NCI-H1092 treated with DMSO at 0.1 percent for 48 hours (cell line): ENCODE data around the gene MFAP1.
A peak's percentile ranks its signal among the peaks of the same experiment; 100 is the strongest.
"Not testable (repeated sequence)": the region's sequence is repeated elsewhere in the genome, so short reads cannot be mapped to it uniquely, and the experiment has no call there.

ENCODE experiments used
- DNase-seq: peaks from one replicate; lab custom pipeline; 2025; lab: John Stamatoyannopoulos, UW

The MFAP1 gene, protein sequence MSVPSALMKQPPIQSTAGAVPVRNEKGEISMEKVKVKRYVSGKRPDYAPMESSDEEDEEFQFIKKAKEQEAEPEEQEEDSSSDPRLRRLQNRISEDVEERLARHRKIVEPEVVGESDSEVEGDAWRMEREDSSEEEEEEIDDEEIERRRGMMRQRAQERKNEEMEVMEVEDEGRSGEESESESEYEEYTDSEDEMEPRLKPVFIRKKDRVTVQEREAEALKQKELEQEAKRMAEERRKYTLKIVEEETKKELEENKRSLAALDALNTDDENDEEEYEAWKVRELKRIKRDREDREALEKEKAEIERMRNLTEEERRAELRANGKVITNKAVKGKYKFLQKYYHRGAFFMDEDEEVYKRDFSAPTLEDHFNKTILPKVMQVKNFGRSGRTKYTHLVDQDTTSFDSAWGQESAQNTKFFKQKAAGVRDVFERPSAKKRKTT

GRCh38 chr15:43824302-43825246 is at the start of gene MFAP1:
MFAP1 (minus strand) TSS chr15:43824690; CDS start chr15:43824569, 121 bp downstream.
- DNase-seq, result peak; percentile 95

GRCh38 chr15:43873651-43874050 is 49.2 kb upstream of the MFAP1 start:
- no peak for DNase-seq

GRCh38 chr15:43872416-43873020 is 48.0 kb upstream of the MFAP1 start:
- peak; percentile 11 for DNase-seq

- no peak for DNase-seq
Observed at GRCh38 chr15:43871835-43872234, 47.3 kb upstream of the MFAP1 start.

GRCh38 chr15:43868406-43868805 is 43.9 kb upstream of the MFAP1 start:
- no peak for DNase-seq

DNA sequence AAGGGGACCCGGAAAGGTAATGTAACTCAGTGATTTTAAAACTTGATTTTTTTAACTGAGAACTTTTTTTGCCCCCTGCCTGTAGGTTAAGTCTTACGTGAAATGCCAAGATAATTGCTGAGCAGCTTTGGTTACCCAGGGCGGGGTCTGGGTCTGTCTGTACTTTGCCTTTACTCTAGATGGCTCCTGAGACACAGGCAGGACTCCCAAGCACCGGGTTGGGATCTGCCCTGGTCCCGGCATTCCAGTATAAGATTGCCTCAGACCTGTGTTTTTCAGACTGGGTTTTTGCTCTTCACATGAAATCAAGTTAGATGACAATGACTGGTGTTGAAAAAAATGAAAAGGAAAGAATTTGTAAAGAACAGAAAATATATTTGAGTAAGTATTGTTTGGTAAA is 42.6 kb upstream of the MFAP1 start:
- DNase-seq, result no peak

DNA sequence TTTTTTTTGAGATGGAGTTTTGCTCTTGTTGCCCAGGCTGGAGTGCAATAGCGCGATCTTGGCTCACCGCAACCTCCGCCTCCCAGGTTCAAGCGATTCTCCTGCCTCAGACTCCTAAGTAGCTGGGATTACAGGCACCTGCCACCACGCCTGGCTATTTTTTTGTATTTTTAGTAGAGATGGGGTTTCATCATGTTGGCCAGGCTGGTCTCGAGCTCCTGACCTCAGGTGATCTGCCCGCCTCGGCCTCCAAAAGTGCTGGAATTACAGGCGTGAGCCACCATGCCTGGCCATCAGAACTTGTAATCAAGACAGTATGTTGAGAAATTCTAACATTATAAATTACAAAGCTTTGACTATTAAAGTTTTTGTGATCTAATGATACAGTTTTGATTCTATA is 42.1 kb upstream of the MFAP1 start:
- DNase-seq, result not testable (repeated sequence)

- no peak for DNase-seq
Observed at GRCh38 chr15:43859546-43859945, 35.1 kb upstream of the MFAP1 start.

DNA sequence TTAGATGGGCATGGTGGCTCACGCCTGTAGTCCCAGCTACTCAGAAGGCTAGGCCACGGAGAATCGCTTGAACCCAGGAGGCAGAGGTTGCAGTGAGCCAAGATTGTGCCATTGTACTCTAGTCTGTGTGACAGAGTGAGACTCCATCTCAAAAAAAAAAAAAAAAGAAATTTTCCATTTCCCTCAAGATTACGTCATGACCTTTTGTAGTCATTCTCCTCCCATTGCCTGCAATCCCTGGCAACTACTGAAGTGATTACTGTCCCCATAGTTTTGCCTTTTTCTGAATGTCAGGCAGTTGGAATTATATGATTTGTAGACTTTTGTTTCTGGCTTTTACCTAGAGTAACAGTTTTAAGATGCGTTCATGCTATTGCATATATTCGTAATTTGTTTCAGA is 30.3 kb upstream of the MFAP1 start:
- DNase-seq, result no peak

- DNase-seq, result no peak
Observed at GRCh38 chr15:43852607-43853006, 28.1 kb upstream of the MFAP1 start.

DNA sequence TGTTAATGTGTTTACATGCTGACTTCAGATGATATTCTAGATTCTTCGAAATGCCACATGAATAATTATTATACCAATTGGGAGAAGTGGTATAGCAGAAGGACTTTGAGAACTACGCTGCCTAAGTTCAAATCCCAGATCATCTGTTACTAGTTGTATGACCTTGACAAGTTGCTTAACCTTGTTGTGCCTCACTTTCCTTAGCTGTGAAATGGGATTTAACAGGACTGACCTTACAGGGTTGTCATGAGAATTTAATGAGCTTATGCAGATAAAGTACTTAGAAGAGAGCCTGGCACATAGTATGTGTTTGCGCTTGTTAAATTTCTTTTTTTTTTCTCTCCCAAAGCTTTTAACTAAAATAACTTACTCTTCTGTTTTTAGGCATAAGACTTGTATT is 26.8 kb upstream of the MFAP1 start:
- DNase-seq, result no peak

DNA sequence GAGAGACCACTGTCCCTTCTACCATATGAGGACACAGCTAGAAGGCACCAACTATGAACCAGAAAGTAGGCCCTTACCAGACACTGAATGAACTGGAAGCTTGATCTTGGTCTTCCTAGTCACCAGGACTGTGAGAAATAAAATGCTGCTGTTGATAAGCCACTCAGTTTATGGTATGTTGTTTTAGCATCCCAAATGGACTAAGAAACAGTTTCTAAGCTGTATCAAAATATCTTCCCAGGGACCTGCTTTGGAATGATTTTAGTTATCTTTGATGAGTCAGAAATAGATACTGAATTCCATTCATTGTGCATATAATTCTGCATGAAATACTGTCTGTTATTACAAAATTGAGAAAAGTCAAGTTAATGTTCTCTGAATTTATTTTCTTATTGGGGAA is 20.9 kb upstream of the MFAP1 start:
- DNase-seq, result no peak

DNA sequence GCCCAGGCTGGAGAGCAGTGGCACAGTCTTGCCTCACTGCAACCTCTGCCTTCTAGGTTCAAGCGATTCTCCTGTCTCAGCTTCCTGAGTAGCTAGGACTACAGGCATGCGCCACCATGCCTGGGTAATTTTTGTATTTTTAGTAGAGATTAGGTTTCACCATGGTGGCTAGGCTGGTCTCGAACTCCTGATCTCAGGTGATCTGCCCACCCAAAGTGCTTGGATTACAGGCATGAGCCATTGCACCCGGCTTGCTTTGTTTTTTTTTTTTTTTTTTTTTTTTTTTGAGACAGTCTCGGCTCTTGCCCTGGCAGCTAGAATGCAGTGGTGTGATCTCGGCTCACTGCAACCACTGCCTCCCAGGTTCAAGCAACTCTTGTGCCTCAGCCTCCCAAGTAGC is 8.0 kb upstream of the MFAP1 start:
- not testable (repeated sequence) for DNase-seq

DNA sequence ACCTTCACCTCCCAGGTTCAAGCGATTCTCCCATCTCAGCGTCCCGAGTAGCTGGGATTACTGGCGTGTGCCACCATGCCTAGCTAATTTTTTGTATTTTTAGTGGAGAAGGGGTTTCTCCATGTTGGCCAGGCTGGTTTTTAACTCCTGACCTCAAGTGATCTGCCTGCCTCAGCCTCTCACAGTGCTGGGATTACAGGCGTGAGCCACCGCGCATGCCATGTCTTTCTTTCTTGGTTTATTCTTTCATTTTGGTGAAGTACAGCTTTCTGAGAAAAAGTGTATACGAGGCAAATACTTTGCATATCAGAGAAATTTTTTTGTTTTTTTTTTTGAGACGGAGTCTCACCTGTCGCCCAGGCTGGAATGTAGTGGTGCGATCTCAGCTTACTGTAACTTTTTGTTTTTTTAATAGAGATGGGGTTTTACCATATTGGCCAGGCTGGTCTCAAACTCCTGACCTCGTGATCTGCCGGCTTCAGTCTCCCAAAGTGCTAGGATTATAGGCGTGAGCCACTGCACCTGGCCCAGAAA is 7.1 kb upstream of the MFAP1 start:
- DNase-seq, result not testable (repeated sequence)

DNA sequence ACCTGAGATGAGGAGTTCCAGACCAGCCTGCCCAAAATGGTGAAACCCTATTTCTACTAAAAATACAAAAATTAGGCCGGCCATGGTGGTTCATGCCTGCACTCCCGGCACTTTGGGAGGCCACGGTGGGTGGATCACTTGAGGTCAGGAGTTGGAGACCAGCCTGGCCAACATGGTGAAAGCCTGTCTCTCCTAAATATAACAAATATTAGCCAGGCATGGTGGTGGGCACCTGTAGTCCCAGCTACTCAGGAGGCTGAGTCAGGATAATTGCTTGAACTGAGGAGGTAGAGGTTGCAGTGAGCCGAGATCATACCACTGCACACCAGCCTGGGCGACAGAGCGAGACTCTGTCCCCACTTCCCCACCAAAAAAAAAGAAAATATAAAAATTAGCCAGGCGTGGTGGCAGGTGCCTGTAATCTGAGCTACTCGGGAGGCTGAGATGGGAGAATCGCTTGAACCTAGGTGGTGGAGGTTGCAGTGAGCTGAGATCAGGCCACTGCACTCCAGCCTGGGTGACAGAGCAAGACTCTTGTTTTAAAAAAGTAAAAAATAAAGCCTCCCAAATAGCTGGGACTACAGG is 6.3 kb upstream of the MFAP1 start:
- not testable (repeated sequence) for DNase-seq

DNA sequence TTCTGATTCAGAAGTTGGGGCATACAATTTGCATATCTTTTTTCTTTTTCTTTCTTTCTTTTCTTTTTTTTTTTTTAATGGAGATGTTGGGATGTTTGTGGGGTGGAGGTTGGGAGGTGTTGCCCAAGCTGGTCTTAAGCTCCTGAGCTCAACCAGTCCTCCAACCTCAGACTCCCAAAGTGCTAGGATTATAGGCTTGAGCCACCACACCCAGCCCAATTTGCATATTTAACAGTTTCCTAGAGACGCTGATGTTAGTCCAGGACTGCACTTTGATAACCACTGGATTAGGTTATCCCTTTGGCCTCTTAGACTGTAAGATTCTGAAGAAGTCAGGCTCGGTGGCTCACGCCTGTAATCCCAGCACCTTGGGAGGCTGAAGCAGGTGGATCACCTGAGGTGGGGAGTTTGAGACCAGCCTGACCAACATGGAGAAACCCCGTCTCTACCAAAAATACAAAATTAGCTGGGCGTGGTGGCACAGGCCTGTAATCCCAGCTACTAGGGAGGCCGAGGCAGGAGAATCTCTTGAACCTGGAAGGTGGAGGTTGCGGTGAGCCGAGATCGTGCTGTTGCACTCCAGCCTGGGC is 5.6 kb upstream of the MFAP1 start:
- DNase-seq, result not testable (repeated sequence)

- DNase-seq, result no peak
Observed at GRCh38 chr15:43828061-43828657, 3.7 kb upstream of the MFAP1 start.

GRCh38 chr15:43826508-43827341 is 2.2 kb upstream of the MFAP1 start, which contains the start of gene WDR76:
WDR76 (plus strand) TSS chr15:43827002; CDS start chr15:43827033, 31 bp downstream.
- DNase-seq, result peak; percentile 74

DNA sequence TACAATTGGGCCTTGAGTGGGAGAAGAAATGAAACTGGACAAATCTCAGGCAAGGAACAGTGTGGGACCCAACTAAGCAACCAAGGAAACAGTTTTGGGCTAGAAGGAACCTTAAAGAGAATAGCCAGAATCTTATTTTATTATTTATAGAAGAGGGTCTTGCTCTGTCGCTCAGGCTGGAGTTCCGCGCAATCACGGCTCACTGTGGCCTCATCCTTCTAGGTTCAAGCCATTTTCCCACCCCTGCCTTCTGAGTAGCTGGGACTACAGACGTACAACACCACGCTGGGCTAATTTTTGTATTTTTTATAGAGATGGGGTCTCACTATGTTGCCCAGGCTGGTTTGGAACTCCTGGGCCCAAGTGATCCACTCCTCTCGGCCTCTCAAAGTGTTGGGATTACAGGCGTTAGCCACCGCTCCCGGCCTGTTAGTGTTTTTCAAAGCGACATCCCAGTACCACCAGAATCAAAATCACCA is 1.6 kb upstream of the MFAP1 start:
- DNase-seq, result no peak

DNA sequence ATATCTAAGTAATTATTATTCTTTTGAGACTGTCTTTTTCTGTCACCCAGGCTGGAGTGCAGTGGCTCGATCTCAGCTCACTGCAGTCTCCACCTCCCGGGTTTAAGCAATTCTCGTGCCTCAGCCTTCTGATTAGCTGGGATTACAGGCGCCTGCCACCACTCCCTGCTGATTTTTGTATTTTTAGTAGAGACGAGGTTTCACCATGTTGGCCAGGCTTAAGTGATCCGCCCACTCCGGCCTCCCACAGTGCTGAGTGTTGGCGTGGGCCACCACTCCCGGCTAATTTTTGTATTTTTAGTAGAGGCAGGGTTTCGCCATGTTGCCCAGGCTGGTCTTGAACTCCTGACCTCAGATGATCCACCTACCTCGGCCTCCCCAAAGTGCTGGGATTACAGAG is 815 bp upstream of the MFAP1 start:
- not testable (repeated sequence) for DNase-seq
